Activated naive CD8-positive, alpha-beta T cell (primary cell): ENCODE data around the gene SLC52A1.
"Not testable (repeated sequence)": the region's sequence is repeated elsewhere in the genome, so short reads cannot be mapped to it uniquely, and the experiment has no call there.

ENCODE experiments used
- H3K27ac Mint-ChIP-seq: one replicate; pipeline ENCODE4 v1.8.0; 2021; ENCODE audit warnings: mixed read lengths
- H3K27me3 Mint-ChIP-seq: one replicate; pipeline ENCODE4 v1.8.0; 2021; ENCODE audit warnings: mixed read lengths
- H3K36me3 Mint-ChIP-seq: one replicate; pipeline ENCODE4 v1.8.0; 2021; ENCODE audit warnings: mixed read lengths
- H3K4me1 Mint-ChIP-seq: one replicate; pipeline ENCODE4 v1.8.0; 2021; ENCODE audit warnings: low read depth, mixed read lengths
- H3K4me3 Mint-ChIP-seq: one replicate; pipeline ENCODE4 v1.8.0; 2021; ENCODE audit warnings: mild to moderate bottlenecking, mixed read lengths
- H3K9me3 Mint-ChIP-seq: one replicate; pipeline ENCODE4 v1.8.0; 2021; ENCODE audit warnings: low read depth, mixed read lengths

SLC52A1 gene

GRCh38 chr17:5043524-5043923, 8.3 kb upstream of the SLC52A1 start:
- H3K4me1 Mint-ChIP-seq, result peaks cover 37% of the 10 kb centered on the region

GRCh38 chr17:5042157-5043022, 7.2 kb upstream of the SLC52A1 start:
- H3K27me3 Mint-ChIP-seq, result no peaks in the 10 kb centered on the region
- peak overlapping the region; percentile 83 for H3K27ac Mint-ChIP-seq
- no peaks in the 10 kb centered on the region for H3K9me3 Mint-ChIP-seq
- H3K36me3 Mint-ChIP-seq, result no peaks in the 10 kb centered on the region
- peak overlapping the region; percentile 73 for H3K4me3 Mint-ChIP-seq
- peaks cover 28% of the 10 kb centered on the region for H3K4me1 Mint-ChIP-seq

More at GRCh38 chr17:5043524-5043923, 8.3 kb upstream of the SLC52A1 start:
- no peaks in the 10 kb centered on the region for H3K9me3 Mint-ChIP-seq
- no peak overlapping the region for H3K27ac Mint-ChIP-seq
- no peaks in the 10 kb centered on the region for H3K27me3 Mint-ChIP-seq
- H3K36me3 Mint-ChIP-seq, result no peaks in the 10 kb centered on the region
- H3K4me3 Mint-ChIP-seq, result peak overlapping the region; percentile 32

DNA sequence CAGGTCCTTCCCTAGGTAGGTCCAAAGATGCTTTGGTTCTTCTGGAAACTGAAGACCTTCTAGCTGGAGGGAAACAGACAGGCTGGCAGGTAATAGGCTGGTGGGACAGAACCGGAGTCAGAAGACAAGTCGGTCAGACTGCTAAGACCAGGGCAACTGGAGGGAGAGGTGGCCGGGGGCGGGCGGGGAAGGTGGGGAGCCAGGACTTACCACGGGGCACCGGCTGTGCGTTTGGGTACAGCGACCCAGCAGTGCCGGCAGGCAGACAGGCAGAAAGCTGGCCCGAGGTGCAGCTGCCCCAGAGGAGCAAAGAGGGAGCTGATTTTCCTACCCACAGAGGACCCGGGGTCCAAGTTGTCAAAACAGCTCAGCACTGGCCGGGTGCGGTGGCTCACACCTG, 575 bp downstream of the SLC52A1 start:
- Mint-ChIP-seq H3K27ac (no peak overlapping the region), H3K27me3 (no peaks in the 10 kb centered on the region), H3K9me3 (no peaks in the 10 kb centered on the region), H3K4me3 (no peak overlapping the region), H3K4me1 (peaks cover 15% of the 10 kb centered on the region), H3K36me3 (no peaks in the 10 kb centered on the region)

DNA sequence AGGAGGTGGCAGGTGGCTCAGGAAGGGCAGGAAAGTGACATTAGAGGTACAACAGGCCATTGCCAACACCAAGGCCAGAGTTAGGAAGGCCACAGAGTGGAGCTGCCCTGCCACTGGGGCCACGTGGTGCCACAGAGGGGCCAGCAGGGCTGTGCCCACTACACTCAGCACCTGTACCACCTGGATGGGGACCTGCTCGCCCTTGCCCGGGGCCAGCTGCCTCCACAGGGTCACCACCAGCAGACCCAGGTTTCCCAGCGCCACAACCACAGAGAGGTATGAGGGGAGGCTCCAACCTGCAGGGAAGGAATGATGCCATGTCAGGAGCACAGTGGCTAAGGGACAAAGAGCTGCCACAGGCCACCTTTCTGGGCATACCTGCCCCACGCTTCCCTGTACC, 1.2 kb downstream of the SLC52A1 start:
- no peaks in the 10 kb centered on the region for H3K27me3 Mint-ChIP-seq
- no peak overlapping the region for H3K4me3 Mint-ChIP-seq
- no peaks in the 10 kb centered on the region for H3K36me3 Mint-ChIP-seq
- no peaks in the 10 kb centered on the region for H3K9me3 Mint-ChIP-seq
- H3K4me1 Mint-ChIP-seq, result peaks cover 15% of the 10 kb centered on the region
- no peak overlapping the region for H3K27ac Mint-ChIP-seq

- H3K36me3 Mint-ChIP-seq, result no peaks in the 10 kb centered on the region
- no peak overlapping the region for H3K4me3 Mint-ChIP-seq
- no peaks in the 10 kb centered on the region for H3K9me3 Mint-ChIP-seq
- no peaks in the 10 kb centered on the region for H3K27me3 Mint-ChIP-seq
- H3K4me1 Mint-ChIP-seq, result peaks cover 15% of the 10 kb centered on the region
- no peak overlapping the region for H3K27ac Mint-ChIP-seq
These were observed 1.7 kb downstream of the SLC52A1 start for GRCh38 chr17:5033352-5034015.

- H3K9me3 Mint-ChIP-seq, result no peaks in the 10 kb centered on the region
- H3K4me3 Mint-ChIP-seq, result no peak overlapping the region
- no peak overlapping the region for H3K27ac Mint-ChIP-seq
- H3K36me3 Mint-ChIP-seq, result no peaks in the 10 kb centered on the region
- no peaks in the 10 kb centered on the region for H3K27me3 Mint-ChIP-seq
- peaks cover 15% of the 10 kb centered on the region for H3K4me1 Mint-ChIP-seq
These were observed 2.4 kb downstream of the SLC52A1 start for GRCh38 chr17:5032865-5033264.

DNA sequence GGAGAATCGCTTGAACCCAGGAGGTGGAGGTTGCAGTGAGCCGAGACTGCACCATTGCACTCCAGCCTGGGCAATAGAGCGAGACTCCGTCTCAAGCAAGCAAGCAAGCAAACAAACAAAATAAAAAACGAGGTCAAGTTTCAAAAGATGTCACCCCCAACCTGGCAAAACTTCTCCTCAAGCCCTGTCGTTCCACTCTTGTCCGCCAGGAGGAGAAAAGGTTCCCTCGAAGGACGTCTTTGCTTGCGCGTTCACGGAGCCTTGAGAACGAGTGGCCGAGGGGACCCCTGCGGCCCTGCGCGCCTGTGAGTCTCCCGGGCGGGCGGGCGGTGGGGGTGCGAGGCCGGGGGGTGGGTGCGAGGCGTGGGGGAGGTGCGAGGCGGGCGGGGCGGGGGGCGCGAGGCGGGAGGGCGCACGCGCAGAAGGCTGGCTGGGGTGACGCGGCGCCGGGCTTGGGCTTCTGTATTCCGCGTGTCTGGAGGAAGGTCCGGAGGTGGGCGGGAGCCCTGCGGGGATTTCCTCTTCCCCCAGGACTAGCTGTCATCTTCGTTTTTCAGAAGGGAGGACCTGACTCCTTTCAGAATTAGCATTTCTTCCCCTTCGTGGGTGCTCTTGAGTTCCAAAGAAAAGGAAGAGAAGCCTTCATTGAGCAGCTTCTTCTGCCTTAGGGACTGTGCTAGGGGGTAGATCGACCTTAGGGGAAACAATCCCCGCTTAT, 3.7 kb downstream of the SLC52A1 start:
- H3K27me3 Mint-ChIP-seq, result no peaks in the 10 kb centered on the region
- H3K4me1 Mint-ChIP-seq, result peaks cover 15% of the 10 kb centered on the region
- peak overlapping the region; percentile 80 for H3K4me3 Mint-ChIP-seq
- peak overlapping the region; percentile 73 for H3K27ac Mint-ChIP-seq
- no peaks in the 10 kb centered on the region for H3K9me3 Mint-ChIP-seq
- H3K36me3 Mint-ChIP-seq, result no peaks in the 10 kb centered on the region

DNA sequence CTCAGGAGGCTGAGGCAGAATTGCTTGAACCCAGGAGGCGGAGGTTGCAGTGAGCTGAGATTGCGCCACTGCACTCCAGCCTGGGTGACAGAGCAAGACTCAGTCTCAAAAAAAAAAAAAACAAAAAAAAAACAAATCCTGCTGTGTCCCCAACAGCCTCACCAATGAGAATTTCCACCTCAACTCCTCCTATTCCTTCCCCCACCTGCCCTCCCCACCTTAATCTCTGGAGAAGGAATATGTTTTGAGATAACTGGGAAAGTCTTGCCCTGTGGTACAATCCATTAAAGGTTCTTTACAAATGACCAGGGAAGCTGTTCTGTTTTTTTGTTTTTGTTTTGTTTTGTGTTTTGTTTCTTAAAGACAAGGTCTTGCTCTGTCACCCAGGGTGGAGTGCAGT, 5.1 kb downstream of the SLC52A1 start:
- H3K9me3 Mint-ChIP-seq, H3K27ac Mint-ChIP-seq, H3K27me3 Mint-ChIP-seq, H3K36me3 Mint-ChIP-seq, H3K4me3 Mint-ChIP-seq: not testable (repeated sequence)
- H3K4me1 Mint-ChIP-seq, result peaks cover 15% of the 10 kb centered on the region

DNA sequence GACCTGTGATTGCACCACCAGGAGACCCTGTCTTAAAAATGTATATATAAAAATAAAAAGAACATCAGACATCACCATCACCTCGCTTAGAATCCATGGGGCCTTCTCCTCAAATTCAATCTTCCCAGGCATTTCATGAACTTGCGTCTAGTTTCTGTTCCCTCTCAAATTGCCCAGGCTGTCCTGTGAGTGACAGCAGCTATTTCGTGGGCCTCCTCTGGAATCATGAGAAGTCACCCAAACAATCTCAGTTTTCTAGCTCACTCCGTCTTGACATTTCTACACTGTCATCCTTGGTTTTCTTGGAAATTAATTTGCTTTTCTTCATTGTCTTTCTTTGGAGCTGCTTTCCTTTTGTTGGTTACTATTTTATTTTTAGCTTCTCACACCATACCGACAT, 7.3 kb downstream of the SLC52A1 start:
- no peaks in the 10 kb centered on the region for H3K27me3 Mint-ChIP-seq
- peaks cover 17% of the 10 kb centered on the region for H3K4me1 Mint-ChIP-seq
- no peaks in the 10 kb centered on the region for H3K36me3 Mint-ChIP-seq
- H3K27ac Mint-ChIP-seq, result no peak overlapping the region
- no peaks in the 10 kb centered on the region for H3K9me3 Mint-ChIP-seq
- H3K4me3 Mint-ChIP-seq, result no peak overlapping the region

- H3K27me3 Mint-ChIP-seq, result no peaks in the 10 kb centered on the region
- H3K4me3 Mint-ChIP-seq, result no peak overlapping the region
- H3K4me1 Mint-ChIP-seq, result peaks cover 17% of the 10 kb centered on the region
- no peaks in the 10 kb centered on the region for H3K36me3 Mint-ChIP-seq
- no peak overlapping the region for H3K27ac Mint-ChIP-seq
- H3K9me3 Mint-ChIP-seq, result no peaks in the 10 kb centered on the region
These were observed 7.9 kb downstream of the SLC52A1 start for GRCh38 chr17:5027299-5027698.

DNA sequence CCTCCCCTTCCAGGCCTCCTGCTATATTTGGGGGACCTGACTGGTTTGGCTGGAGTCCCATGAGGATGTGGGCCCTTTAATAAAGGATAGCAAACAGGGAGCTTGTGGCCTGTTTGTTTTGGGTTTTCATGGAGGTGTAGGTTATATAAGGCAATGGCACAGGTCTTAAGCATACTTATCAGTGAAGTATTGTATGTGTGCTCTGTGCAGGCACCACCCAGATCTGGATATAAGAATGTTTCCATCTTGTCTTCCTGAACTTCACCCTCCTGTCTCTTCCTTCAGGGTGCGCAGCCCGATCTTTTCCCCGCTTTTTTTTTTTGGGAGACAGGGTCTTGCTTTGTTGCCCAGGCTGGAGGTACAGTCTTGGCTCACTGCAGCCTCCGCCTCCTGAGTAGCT, 10.6 kb downstream of the SLC52A1 start:
- H3K4me1 Mint-ChIP-seq, result peaks cover 2% of the 10 kb centered on the region
- no peak overlapping the region for H3K27ac Mint-ChIP-seq
- no peak overlapping the region for H3K4me3 Mint-ChIP-seq
- no peaks in the 10 kb centered on the region for H3K9me3 Mint-ChIP-seq
- H3K27me3 Mint-ChIP-seq, result no peaks in the 10 kb centered on the region
- H3K36me3 Mint-ChIP-seq, result no peaks in the 10 kb centered on the region

DNA sequence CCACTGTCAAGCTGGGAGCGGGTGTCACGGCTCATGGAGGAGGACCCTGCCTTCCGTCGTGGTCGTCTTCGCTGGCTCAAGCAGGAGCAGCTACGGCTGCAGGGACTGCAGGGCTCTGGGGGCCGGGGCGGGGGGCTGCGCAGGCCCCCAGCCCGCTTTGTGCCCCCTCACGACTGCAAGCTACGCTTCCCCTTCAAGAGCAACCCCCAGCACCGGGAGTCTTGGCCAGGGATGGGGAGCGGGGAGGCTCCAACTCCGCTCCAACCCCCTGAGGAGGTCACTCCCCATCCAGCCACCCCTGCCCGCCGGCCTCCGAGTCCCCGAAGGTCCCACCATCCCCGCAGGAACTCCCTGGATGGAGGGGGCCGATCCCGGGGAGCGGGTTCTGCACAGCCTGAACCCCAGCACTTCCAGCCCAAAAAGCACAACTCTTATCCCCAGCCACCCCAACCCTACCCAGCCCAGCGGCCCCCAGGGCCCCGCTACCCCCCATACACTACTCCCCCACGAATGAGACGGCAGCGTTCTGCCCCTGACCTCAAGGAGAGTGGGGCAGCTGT, 11.6 kb downstream of the SLC52A1 start:
- no peak overlapping the region for H3K4me3 Mint-ChIP-seq
- no peaks in the 10 kb centered on the region for H3K36me3 Mint-ChIP-seq
- peaks cover 10% of the 10 kb centered on the region for H3K4me1 Mint-ChIP-seq
- no peaks in the 10 kb centered on the region for H3K27me3 Mint-ChIP-seq
- no peaks in the 10 kb centered on the region for H3K9me3 Mint-ChIP-seq
- no peak overlapping the region for H3K27ac Mint-ChIP-seq

DNA sequence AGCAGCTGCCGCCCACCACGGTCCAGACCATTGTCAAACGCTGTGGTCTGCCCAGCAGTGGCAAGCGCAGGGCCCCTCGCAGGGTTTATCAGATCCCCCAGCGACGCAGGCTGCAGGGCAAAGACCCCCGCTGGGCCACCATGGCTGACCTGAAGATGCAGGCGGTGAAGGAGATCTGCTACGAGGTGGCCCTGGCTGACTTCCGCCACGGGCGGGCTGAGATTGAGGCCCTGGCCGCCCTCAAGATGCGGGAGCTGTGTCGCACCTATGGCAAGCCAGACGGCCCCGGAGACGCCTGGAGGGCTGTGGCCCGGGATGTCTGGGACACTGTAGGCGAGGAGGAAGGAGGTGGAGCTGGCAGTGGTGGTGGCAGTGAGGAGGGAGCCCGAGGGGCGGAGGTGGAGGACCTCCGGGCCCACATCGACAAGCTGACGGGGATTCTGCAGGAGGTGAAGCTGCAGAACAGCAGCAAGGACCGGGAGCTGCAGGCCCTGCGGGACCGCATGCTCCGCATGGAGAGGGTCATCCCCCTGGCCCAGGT, 13.0 kb downstream of the SLC52A1 start:
- no peaks in the 10 kb centered on the region for H3K36me3 Mint-ChIP-seq
- H3K4me1 Mint-ChIP-seq, result peaks cover 10% of the 10 kb centered on the region
- H3K4me3 Mint-ChIP-seq, result no peak overlapping the region
- no peaks in the 10 kb centered on the region for H3K9me3 Mint-ChIP-seq
- no peaks in the 10 kb centered on the region for H3K27me3 Mint-ChIP-seq
- H3K27ac Mint-ChIP-seq, result no peak overlapping the region

GRCh38 chr17:5020502-5021023, 14.7 kb downstream of the SLC52A1 start:
- Mint-ChIP-seq H3K27ac (no peak overlapping the region), H3K4me1 (peaks cover 13% of the 10 kb centered on the region), H3K4me3 (no peak overlapping the region), H3K27me3 (no peaks in the 10 kb centered on the region), H3K9me3 (no peaks in the 10 kb centered on the region), H3K36me3 (no peaks in the 10 kb centered on the region)
